ENCODE results near the gene WNT7B.

DNA sequence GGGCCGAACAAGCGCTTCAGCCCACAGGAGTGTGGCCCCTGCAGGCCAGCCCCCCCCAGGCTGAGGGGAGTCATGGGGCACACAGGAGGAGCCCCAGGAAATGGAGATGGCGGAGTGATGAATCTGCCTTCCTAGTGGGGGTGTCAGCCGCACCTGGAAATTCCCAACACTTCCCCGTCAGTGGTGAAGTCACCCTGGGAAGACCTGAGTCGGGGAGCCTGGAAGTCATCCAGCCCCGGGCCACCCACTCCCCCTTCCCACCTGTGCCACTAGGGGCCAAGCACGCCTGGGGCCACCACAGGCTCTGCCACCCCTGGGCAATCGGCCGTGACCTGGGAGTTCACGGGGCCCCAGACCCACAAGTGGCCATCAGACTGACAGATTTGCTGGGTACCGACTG, 12.6 kb downstream of the WNT7B start:
- TF ChIP-seq, protein P1, sequence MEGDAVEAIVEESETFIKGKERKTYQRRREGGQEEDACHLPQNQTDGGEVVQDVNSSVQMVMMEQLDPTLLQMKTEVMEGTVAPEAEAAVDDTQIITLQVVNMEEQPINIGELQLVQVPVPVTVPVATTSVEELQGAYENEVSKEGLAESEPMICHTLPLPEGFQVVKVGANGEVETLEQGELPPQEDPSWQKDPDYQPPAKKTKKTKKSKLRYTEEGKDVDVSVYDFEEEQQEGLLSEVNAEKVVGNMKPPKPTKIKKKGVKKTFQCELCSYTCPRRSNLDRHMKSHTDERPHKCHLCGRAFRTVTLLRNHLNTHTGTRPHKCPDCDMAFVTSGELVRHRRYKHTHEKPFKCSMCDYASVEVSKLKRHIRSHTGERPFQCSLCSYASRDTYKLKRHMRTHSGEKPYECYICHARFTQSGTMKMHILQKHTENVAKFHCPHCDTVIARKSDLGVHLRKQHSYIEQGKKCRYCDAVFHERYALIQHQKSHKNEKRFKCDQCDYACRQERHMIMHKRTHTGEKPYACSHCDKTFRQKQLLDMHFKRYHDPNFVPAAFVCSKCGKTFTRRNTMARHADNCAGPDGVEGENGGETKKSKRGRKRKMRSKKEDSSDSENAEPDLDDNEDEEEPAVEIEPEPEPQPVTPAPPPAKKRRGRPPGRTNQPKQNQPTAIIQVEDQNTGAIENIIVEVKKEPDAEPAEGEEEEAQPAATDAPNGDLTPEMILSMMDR (conservative IDR thresholded peaks at IDR 0.05), result no peak
- no peak for TF ChIP-seq EZH2 (IDR thresholded peaks at IDR 0.05; ENCODE audit: low read depth)

Measured in PC-9 (cell line).